HG03196 (cell line): ENCODE measurements around the gene OBP2A.
"Not testable (repeated sequence)": the region's sequence is repeated elsewhere in the genome, so short reads cannot be mapped to it uniquely, and the experiment has no call there.

ENCODE experiments used
- ATAC-seq: cut with Tn5 transposase; IDR thresholded peaks from one replicate; pipeline ENCODE4 v1.9.1; 2021; ENCODE audit not compliant: unreplicated experiment

Gene OBP2A

DNA sequence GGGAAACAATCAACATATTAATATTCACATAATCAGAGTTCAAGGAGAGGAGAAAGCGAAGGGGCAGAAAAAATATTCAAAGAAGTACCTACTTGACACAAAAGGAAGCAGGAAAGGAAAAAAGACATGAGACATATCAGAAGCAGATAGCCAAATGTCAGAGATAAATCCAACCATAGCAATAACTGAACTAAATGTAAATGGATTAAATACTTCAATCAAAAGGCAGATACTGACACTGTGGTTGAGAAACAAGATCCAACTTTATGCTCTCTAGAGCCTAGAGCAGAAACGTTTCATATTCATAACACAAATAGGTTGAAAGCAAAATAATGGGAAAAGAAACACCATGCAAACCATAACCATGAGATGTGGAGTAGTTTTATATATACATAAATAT lies 36.5 kb upstream of the OBP2A start:
- ATAC-seq = no peak

DNA sequence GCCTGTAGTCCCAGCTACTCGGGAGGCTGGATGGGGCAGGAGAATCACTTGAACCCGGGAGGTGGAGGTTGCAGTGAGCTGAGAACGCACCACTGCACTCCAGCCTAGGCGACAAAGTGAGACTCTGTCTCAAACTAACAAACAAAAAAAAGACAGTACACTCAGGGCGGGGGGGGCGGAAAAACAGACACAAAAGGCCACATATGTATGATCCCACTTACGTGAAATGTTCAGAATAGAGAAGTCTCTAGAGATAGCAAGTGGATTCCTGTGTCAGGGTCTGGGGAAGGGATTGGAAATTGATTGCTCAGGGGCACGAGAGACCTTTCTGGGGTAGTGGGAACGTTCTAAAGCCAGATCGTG lies 33.7 kb upstream of the OBP2A start:
- ATAC-seq = no peak

DNA sequence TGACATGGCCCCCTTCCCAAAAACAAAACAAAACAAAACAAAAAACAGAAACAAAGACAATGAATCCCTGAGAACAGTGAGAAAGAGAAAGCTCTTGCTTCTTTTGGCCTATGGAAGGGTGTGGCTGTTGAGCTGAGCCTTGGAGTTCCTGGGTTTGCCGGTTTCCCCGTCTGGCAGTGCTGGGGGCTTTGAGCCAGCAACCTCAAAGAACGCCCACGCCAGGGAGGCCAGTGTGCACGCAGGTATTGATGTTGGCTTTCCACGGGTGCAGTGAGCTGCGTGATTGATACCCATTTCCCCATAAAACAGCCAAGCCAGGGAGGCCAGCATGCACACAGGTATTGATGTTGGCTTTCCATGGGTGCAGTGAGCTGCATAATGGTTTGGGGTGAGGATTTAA lies 33.0 kb upstream of the OBP2A start:
- no peak for ATAC-seq

DNA sequence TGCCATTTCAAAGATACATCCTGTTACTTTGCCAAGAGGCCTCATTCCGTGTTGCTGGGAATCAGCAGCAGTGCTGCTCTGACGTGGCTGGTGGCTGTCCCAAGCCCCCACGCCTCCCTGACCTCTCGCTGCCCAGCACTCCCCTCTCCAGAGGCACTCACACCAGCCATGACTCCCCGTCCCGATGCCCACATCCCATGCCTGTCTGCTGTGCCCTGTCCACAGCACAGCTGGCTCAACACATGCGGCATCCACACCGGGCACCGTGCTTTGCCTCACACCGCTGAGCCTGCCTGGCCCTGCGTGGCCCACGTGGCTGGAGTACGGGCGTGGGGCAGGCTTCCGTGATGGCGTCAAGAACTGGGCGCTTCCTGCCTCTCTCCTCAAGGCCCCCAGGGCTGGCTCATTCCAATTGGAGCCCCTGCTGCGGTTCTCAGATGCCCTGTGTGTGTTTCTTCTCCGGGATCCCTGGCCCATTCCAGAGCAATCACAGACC lies 32.5 kb upstream of the OBP2A start:
- ATAC-seq = no peak

DNA sequence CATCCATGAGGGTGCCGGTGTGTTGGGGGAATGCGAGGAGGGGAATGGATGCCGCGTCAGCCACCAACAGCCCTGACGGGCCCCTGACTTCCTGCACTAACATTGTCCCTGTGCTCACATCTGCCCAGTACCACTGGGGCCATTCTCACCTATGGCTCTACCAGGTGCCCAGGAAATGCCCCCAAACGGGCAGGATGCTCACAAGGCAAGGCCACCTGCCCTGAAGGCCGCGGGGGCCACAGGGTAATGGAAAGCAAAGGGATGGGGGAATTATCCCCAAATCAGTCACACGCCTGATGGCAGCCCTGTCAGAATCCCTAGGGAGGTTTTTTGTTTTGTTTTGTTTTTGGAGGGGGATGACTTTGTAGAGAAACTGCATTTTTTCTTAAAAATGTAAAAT lies 32.0 kb upstream of the OBP2A start:
- not testable (repeated sequence) for ATAC-seq

DNA sequence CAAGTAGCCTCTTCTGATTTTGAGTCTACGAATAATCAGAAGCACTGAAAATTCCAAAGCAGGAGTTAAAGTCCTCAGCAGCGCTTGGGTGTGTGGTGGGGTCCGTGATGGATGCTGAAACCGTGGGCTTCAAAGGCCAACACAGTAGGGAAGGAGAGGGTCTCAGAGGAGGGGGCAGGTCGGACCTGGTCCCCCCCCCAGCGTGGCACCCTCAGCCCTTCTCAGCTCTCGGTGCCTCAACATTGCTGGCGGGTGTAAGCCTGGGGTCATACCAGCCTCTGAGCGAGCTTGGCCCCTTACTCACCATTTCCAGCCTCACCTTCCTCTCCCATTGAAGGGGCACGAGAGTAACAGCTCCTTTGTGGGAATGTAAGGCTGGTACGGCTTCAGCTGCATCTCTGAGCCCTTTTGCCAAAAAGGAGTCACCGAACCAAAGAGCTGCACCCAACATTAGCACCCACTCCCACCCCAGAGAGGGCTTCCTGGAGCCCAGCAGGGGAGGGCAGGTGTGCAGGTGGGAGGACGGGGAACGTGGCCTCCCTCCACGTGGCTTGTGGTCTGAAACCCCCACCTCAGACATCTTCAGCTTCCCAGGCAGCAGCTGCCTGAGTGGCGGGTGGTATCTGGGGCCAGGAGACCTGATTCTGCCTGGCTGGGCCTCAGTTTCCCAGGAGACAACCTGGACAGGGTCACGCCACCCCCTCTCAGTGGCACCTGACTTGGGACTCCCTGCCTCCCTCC lies 31.4 kb upstream of the OBP2A start:
- ATAC-seq = no peak

DNA sequence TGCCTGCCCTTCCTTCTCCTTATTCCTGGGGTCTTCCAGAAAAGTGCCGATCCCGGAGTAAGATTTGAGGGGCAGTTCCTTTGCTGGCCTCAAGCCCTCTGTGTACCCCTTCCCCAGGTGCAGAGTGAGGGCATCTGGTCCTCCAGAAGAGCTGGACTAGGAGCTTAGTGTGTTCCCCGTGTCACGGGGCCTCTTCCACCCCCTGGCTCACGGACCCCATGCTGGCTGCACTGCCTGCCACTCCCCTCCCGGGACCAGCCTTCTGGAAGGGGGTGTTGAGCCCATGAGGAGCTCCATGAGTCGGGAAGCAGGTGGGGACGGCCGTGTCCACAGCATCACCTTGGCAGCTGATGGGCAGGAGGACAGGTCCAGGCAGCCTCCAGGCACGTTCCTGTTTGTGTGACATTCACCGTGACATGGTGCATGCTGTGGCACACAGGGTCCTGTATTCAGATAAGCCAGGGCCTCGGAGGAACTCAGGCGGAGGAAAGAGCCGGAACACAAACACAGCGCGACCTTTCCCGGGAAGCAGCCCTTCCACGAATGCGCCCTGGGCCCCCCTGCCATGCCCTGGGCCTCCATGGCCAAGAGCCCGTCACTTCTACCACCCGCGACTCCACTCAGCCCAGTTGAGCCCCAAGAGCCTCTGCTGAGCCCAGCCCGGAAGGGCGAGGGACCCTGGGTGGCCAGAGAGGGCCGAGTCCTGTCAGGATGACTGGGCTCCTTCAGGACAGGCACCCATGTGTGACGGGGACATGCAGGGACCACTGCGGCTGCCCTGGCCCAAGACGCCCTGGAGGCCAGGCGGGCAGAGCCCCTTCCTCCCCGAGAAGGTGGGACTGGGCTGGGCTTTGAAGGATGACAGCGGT lies 30.6 kb upstream of the OBP2A start:
- no peak for ATAC-seq

DNA sequence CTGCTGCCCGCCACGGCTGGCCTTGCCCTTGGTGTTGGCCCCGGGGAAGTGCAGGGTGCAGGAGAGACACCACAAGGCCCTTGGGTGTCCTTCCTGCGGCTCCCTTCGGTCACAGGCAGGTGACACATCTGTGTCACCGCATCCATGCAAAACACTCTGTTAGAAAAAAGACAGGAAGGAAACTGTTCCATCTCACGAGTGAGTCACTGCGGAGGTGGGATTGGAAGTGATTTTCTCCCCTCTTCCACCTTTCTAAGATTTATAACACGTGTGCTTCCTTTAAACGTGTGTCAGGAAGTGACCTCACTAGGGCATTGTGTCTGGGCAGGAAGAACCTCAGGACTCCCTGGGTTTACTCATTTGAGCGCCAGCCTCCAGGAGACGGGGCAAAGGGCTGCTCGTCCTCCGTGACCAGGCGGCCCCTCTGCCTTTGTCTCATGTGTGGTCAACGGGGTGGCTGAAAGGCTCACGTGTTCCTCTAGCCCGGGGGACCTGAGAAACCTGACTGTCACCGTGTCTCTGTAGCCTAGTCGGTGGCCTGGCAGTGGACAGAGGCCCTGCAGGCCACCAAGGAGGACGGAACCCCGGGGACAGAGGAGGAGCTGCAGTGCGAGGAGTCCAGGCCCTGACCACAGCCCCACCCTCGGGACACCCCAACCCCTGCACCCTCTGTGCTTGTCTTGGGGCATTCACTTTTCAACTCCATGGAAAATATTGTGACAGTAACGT lies 29.6 kb upstream of the OBP2A start:
- no peak for ATAC-seq

DNA sequence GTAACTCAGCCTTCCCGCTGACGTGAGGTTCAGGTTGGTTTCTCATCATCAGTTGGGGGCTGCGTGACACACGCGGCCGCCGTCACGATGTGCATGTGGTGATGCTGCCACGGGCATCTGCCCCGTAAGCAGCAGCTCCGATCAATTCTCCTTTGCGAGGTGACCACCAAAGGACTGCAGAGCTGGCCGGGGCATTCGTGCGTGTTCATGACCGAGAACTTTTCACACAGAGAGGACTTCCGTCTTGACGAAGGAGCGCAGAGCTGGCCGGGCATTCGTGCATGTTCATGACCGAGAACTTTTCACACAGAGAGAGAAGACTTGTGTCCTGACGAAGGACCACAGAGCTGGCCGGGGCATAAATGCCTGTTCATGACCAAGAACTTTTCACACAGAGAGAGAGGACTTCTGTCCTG lies 28.5 kb upstream of the OBP2A start:
- no peak for ATAC-seq

DNA sequence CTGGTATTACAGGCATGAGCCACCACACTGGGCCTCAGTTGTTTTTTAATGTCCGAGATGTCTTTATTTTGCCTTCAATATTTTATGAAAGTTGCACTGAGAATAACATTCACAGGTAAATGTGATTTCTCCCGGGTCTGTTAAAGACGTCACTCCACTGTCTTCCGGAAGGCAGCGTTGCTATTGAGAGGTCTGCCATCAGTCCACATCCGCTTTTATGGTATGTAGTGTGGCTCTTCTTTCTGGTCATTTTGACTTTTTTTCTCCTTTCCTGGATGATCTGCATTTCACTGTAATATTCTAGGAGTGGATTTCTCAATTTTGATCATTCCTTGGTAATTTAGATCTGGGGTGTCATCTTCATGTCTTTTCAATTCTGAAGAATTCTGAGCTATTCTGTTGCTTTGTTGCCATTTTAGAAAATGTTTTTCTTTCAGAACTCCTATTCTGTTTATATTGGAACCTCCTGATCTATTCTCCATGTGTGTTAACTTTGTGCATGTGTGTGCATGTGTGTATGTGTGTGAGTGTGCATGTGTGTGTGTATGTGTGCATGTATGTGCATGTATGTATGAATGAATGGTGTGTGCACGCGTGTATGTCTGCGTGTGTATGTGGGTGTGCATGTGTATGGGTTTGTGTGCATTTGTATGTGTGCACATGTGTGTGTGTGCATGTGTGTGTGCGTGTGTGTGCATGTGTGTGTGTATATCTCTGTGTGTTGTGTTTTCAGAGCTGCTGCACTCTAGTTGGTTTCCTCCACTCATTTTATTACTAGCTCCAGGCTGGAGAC lies 26.6 kb upstream of the OBP2A start:
- no peak for ATAC-seq

DNA sequence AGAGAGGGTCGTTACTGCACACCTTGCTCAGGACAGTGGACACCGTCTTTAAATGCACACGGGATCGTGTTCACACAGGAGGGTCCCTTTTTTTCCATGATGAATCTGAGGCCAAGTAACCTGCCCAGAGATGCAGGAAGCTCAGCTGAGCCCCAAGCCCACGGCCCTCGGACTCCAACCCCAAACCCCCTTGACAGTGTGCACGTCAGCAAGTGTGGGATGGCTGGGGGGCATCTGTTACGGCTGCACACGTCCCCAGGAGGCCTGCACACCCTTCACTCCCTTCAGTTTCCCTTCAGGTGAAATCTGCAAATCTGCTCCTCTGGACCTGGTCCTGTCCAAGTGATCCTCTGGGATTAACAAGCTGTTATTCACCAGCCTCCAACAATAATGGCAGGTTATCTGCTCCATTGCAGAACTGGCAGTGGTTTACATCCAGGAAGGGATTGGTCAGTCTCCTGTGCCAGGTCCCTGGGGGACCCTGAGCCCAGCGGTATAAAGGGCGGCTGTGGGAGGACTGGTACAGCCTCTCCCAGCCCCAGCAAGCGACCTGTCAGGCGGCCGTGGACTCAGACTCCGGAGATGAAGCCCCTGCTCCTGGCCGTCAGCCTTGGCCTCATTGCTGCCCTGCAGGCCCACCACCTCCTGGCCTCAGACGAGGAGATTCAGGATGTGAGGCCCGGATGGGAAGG lies 24.9 kb upstream of the OBP2A start, which contains the start of gene LCN1:
TSS of gene LCN1 (plus strand) at position 525 of the 692 bp plus-strand sequence. CDS start at position 583, 58 bp downstream.
- ATAC-seq = no peak

DNA sequence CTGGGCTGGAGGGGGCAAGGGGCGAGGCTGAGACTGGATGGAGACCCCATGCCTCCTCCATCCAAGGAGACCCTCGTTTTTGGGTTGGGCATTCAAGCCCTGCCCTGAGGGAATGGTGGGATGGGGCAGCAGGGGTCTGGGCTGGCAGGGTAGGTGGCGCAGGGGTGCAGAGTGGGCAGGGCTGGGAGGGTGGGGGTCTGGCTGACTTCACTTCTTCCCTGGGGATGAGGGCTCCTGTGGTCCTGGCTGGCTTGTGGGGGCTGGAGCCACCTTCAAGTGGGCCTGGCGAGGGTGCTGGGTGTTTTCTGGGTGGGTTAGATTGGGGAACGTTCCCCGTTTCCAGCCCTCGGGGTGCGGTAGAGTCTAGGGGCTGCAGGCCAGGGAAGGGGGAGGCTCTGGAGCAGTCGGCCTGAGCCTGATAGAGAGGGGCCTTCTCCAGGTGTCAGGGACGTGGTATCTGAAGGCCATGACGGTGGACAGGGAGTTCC lies 24.3 kb upstream of the OBP2A start:
- ATAC-seq = no peak

DNA sequence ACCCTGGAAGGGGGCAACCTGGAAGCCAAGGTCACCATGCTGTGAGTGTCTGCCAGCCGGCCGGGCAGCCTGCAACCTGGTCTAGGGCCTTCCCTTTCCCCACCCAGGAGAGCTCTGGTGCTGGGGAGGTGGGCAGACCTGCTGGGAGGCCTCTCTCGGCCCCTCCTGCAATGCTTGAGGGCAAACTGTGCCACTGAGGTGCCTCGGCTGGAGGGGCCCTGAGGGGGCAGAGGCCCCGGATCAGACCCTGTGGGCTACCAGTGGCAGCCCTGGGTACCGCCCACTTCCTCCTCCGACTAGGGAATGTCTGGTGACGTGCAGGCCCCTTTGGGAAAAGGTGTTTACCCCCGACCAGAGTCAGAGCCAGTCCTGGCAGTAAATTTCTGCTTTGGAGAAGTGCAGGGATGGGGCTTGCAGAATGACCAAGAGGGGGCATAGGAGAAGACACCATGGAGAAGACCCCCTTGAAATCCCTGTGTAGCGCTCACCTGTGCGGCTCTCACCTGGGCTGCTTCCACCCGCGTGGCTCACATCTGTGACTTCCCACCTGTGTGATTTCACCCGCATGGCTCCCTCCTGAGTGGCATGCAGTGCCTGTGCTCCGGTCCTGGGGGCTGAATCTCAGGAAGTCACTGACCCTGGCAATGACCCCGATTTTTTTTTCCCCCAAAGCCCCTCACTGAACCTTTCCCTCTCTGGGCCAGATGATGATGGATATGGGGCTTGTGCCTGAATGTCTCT lies 23.6 kb upstream of the OBP2A start:
- no peak for ATAC-seq

DNA sequence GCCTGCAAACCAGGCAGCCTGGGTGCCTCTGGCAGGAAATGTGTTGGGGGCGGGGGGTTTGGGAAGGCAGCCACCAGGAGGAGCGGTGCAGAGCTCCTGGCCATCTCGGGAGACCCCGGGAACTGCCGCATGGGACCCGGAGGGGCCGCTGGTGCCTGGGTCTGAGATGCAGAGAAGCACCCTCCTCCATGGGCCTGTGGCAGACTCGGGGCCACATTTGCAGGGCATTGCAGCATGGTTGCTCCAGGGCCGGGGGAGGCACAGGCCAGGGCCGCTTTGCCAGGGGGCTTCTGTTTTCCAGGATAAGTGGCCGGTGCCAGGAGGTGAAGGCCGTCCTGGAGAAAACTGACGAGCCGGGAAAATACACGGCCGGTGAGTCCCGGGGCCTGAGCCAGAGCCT lies 23.0 kb upstream of the OBP2A start:
- ATAC-seq = no peak

DNA sequence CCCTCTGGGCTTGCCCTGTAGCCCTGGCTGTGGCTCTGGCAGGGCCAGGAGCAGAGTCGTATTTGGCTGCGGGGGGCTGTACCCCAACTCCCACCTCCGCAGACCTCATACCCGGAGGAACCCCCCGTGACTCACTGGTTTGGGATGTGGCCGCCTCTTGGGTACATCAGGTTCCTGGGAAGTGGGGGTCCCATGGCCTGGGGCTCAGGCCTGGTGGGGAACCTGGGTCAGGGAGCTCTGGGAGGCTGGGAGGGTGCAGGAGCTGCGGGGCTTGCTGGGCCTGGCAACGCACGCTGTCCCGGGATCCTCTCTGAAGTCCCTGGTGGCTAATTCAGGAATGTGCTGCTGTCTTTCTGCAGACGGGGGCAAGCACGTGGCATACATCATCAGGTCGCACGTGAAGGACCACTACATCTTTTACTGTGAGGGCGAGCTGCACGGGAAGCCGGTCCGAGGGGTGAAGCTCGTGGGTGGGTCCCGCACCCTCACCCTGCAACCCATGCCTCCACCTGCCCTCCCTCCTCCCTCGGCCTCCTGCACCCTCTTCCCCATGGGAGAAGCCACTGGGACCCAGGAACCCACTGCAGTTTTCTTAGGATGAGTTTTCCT lies 22.3 kb upstream of the OBP2A start:
- ATAC-seq = no peak

DNA sequence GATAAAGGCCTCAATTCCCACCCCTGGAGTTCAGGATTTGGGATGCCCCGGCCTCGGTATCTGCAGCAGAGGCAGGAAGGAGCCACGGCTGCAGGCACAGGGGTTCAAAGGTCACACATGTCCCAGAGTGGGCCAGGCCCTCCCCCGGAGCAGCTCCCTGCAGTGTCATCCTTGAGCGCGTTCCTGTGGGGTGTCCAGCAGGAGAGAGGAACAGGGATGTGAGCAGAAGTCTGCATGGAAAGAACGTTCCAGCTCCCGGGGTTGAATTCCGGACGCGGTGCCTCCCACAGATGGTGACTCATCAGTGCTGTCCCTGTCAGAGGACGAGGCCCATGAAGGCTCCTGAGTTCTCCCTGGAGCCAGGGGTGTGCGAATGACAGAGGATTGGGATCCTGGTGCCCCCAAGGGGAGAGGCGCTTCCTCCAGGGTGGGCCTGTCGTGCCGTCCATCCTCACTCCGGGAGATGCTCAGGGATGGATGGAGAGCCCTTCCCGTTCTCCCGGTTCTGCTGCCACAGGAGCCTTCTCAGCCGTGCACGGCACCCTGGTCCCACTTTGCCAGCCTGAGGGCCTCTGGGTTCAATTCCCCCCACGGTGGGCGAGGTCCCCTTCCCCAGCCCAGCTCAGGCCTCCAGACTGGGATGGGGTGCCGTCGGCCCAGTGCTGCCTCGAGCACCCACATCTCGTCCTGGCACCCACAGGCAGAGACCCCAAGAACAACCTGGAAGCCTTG lies 21.6 kb upstream of the OBP2A start:
- no peak for ATAC-seq

DNA sequence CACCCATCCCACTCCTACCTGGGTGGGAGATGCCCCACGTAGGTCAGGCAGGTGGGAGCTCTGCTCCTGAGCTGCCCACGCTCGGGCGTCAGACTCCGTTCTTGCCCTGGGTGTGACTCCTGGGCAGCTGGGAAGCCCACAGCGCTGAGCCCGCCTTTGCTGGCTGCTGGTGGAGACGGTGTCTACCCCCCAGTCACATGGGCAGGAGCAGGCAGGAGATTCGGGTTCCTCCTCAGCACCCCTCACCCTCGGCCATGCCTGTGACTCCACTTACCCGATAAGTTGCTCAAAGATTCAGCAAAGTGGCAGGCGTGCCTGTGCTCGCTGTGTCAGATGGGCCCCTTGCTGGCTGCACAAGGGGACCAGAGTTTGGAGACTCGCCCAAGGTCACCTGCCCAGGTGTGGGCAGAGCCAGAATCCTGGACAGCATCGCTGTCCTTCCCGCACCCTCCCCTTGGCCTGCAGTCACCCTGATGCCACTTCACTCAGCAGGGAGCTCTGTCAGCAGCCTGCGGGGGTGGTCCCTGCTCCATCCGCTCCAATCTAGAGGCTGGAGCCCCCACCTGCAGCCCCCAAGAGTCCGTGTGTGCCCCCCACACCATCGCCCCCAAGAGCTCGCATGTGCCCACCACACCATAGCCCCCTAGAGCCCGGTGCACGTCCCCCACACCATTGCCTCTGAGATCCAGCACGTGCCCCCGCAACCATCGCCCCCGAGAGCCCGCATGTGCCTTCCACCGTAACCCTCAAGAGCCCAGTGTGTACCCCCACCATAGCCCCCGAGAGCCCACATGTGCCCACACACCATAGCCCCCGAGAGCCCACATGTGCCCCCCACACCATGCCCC lies 20.5 kb upstream of the OBP2A start:
- ATAC-seq = no peak
